NCI-H524 (cell line): Measurements from ENCODE around the gene AMH.

Source experiments
- DNase-seq, 2 experiments: peaks; one replicate each; lab custom pipeline; 2025; lab: John Stamatoyannopoulos, UW

The AMH gene

DNA sequence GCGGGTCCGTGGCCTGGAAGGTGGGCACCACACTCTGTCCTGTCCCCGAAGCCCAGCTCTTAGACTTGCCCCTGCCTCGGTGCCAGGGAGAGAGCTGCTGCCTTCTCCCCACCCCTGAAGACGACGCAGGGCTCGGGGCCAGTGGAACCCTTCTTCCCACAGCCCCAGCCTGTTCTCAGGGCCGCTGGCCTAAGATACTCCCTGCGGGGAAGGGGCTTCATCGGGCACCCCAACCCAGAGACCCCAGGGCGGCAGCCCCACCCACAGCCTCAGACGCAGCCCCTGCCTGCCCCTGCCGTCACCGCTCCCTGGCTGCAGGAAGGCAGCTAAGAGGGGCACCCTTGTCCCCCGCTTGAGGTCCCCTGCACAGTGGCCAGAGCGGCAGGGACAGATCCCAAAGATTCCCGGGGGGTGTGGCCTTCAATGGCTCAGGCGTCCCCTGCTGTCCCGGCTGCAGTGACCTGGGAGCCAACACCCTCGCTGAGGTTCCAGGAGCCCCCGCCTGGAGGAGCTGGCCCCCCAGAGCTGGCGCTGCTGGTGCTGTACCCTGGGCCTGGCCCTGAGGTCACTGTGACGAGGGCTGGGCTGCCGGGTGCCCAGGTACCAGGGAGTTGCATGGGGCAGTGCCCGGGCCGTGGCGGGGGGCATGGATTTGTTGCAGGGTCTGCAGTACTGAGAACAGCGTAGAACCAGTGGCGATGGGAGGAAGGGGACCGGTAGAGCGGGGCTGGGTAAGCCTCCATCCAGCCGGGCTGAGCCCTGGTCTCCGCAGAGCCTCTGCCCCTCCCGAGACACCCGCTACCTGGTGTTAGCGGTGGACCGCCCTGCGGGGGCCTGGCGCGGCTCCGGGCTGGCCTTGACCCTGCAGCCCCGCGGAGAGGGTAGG is 1.0 kb downstream of the AMH start:
- DNase-seq, result peak in 1 of 2 experiments; percentile 24

DNA sequence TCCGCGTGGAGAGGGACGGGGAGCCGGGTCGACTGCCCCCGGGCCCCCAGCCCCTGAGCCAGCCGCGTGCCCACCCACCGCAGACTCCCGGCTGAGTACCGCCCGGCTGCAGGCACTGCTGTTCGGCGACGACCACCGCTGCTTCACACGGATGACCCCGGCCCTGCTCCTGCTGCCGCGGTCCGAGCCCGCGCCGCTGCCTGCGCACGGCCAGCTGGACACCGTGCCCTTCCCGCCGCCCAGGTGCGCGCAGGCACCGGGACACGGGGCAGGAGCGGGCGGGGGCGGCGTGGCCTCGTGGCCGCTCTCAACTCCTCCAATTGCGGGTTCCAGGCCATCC is 1.6 kb downstream of the AMH start:
- DNase-seq, result no peak

DNA sequence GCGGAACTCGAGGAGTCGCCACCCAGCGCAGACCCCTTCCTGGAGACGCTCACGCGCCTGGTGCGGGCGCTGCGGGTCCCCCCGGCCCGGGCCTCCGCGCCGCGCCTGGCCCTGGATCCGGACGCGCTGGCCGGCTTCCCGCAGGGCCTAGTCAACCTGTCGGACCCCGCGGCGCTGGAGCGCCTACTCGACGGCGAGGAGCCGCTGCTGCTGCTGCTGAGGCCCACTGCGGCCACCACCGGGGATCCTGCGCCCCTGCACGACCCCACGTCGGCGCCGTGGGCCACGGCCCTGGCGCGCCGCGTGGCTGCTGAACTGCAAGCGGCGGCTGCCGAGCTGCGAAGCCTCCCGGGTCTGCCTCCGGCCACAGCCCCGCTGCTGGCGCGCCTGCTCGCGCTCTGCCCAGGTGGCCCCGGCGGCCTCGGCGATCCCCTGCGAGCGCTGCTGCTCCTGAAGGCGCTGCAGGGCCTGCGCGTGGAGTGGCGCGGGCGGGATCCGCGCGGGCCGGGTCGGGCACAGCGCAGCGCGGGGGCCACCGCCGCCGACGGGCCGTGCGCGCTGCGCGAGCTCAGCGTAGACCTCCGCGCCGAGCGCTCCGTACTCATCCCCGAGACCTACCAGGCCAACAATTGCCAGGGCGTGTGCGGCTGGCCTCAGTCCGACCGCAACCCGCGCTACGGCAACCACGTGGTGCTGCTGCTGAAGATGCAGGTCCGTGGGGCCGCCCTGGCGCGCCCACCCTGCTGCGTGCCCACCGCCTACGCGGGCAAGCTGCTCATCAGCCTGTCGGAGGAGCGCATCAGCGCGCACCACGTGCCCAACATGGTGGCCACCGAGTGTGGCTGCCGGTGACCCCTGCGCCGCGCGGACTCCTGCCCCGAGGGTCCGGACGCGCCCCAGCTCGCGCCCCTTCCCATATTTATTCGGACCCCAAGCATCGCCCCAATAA is 2.3 kb downstream of the AMH start:
- DNase-seq, result no peak

DNA sequence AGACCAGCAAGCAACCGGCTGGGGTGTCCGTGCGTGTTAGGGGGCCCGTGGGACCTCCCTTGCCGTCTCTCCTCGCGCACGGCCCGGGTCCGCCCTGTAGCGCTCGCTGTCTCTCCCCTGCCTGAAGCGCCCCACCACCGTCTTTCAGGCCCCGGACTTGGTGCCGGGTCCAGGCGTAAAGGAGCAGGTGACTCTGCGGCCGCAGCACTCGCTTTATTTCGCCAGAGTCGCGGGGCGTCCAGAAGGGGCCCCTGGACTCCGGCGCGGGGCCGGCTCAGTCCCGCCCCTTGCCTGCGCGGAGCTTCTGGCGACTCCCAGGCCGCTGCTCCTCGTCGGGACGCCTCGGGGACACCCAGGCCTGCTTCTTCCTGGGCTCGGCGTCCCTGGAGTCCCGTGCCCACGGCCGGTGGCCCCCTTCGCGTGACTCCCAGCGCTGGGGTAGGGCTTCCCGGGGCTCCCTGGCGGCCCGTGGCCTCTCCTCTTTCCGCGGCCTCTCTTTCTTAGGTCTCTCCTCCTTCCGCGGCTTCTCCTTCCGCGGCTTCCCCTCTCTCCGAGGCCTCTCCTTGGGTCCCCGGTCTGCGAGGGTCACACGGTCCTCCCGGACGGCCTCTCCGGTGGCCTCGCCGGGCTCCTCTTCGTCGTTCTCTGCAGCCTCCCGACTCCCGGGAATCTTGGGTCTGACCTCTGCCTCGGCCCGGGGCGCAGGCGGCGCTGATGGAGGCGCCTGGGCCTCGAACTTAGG is 3.1 kb downstream of the AMH start:
- DNase-seq, result no peak

DNA sequence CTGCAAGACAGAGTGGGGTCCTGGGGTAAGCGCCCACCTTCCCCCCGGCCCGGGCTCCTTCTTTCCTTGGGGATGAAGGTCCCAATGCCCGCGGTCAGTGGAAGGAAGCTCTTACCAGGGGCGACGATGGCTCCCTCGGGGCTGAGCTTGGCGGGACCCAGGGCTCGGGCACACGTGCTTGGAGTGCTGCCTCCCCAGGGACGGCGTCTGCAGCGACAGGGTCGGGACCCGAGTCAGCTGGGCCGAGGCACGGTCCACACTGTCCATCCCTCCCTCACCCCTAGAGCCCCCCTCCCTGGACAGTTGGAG is 3.6 kb downstream of the AMH start:
- DNase-seq, result no peak

DNA sequence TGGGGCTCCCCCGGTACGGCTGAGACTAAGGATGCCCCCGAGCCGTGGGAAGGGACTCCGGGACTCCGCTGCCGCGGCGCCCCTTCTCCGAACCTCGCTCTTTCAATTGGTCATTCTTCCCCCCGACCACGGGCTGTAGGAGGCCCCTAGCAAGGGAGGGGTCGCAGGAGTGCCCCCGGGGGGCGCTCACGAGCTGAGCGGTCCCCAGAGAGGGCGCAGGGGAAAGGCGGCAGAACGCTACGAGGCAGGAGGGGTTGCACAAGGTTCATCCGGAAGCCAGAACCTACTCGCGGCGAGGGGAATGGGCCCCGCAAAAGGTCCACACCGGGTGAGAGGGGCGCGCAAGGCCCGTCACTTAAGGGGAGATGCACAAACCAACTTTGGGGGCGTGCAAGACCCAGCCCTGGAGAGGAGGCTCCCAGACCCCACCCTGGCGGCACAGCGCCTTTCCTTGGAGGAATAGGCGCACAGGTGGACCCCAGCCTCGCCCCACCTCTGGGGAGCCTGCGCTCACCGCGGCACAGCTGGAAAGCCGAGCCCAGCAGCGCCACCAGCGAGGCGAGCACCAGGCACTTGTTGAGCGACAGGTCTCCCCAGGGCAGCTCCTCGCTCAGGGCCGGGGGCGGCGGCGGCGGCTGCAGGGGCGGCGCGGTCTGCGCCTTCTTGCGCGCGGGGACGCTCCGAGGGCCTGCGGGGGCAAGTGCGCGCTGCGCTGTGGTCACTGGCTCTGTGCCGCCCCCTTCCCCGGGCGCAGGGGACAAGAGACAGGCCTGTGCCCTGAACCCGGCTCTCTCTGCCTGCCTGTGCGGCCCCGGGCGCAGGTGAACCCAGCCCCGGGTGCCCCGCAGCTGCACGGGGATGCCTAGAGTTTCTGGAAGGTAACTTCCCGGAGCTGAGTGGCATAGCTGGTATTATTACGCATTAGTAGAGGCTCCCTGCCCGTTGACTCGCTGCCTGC is 4.3 kb downstream of the AMH start:
- peak in 1 of 2 experiments; percentile 36 for DNase-seq

DNA sequence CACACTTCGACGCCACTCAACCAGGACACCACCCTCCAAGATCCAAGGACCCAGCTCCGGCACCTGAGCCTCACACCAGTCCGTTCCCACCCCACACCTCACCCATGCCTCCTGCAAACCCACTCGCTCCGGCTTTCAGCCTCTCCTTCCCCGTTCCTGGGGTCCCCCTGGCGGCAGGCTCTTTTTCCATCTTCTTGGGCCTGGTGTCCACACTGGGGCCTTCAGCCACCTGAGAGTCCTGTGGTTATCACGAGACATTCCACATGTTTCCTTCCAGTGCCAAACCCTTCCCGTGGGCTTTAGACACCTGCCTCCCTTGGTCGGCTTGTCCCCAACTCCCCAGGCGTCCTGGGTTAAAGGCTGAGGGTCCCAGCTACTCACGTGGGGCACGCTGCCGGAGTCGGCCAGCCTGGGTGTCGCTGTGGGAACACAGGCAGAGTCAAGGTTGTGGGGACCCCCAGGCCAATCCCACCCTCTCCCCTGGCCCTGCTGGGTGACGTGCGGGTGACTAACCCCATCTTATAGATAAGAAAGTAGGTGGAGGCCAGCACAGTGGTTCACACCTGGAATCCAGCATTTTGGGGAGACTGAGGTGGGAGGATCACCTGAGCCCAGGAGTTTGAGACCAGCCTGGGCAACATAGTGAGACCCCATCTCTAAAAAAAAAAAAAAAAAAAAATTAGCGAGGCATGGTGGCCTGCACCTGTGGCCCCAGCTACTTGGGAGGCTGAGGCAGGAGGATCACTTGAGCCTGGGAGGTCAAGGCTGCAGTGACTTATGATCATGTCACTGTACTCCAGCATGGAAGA is 5.1 kb downstream of the AMH start:
- peak in 1 of 2 experiments; percentile 51 for DNase-seq

DNA sequence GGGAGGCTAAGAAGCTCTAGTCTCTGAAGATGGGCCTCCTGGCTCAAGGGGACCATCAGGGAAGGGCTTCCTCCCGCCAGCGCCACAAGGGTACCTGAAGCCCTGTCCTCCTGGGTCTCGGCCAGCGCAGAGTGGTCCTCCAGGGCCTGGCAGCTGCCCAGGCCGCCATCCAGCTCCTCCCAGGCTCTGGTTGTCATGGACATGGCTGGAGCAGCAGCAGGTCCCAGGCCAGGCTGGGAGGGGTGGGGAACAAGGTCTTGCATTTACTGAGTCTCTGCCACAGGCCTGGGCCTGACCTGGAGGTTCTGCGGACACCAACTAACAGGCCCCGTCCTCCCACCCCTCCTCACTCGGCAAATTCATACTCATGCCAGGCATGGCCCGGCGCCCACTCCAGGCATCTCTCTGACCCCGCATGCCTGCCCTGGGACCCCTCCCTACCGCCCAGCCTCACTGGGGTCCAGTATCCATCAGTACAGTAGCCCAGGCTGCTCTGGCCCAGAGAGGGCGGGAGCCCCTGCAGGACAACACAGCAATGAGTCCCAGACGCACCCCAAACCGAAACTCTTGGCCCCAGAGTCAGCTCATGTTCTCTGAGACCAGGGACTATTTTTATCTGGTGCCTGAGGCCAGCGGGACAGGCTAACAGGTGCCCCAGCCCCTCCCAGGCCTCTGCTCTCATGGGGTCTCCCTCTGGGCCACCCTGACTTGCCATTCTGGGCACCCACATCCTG is 6.2 kb downstream of the AMH start:
- no peak for DNase-seq

DNA sequence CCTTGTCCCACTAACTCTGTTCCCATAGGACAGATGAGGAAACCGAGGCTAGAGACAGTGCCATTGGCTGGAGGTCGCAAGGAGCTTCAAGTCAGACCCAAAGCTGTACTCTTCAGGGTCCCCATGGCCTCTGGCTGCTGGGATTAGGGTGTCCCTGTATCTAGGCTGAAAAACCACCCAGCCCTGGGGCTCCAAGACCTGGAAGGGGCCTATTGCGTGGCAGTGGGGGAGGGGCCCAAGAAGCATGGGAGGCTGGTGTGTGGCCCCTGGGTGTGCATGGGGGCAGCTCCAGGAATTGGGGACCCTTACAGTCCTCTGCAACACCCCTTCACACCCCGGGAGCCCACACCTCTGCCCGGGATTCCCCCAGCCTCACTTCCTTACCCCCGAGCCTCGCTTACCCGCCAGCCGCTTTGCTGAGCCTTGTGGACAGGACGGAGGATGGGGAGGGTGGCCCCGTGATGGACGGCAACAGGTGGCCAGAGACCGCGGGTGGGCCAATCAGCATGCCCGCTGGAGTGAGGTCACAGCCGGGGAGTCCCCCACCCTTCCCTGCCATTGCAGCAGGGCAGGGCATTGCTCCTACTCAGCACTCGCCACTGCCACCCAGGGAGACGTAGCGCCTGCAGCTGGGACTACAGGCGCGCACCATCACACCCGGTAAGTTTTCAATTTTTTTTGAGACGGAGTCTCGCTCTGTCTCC is 7.0 kb downstream of the AMH start, which contains the start of gene JSRP1:
Gene JSRP1 (minus strand): TSS at position 436 of the 704 bp plus-strand sequence. CDS start 1,103 bp downstream, outside the sequence.
- peak; percentile 82 to 88 for DNase-seq

DNA sequence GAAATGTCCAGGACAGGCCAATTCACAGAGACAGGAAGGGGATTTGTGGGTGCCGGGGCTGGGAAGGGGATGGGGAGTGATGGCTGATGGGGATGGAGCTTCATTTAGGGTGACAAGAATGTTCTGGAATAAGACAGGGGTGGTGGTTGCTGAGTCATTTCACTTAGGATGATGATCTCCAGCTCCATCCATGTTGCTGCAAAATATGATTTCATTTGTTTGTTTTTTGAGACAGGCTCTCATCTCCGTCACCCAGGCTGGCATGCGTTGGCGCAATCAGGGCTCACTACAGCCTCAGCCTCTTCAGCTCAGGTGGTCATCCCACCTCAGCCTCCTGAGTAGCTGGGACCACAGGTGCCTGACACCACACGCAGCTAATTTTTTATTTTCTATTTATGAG is 10.2 kb downstream of the AMH start:
- DNase-seq, result no peak

DNA sequence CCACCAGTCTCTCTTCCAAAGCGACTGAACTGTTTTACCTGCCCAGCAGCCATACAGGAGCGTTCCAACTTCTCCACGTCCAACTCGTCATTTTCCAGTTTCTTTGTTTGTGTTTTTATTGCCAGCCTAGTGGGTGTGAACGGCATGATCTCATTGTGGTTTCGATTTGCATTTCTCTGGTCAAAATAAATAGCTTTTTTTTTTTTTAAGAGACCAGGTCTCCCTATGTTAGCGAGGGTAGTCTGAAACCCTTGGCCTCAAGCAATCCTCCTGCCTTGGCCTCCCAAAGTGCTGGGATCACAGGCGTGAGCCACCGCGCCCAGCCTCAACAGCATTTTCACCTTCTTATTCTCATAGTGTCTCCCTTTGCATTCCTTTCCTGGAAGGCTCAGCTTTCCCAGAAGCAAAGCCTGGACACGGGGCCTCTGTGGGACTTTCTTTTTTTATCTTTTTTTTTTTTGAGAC is 11.2 kb downstream of the AMH start:
- no peak for DNase-seq

DNA sequence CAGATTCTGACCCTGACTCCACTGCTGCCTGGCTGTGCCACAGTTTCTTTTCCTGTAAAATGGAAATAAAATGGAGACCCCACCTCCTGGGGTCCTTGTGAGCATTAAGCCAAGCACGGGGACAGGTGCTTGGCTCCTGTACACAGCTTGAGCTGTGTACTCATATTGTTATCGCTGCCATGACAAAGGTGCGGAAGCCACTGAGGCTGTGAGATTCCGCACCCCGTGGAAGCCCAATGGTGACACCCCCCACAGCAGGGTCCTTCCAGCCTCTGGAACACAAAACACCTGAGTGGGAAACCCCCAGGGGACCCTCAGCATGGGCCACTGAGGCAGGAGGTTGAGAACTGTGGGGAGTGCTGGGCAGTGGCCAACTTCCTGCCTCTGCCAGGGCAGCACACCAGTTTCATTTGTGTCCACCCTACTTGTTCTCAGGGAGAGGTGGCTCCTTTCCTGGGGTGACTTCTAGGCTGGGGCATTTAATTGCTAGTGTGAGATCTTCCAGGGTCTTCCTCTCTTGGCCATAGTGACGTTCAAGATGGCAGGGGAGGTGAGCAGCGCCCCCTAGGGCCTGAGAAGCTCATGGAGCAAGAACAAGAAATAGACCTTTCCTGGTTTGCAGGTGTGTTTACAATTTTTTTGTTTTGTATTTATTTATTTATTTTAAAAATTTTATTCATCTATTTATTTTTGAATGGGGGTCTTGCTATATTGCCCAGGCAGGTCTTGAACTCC is 12.5 kb downstream of the AMH start:
- DNase-seq, result peak in 1 of 2 experiments; percentile 31

DNA sequence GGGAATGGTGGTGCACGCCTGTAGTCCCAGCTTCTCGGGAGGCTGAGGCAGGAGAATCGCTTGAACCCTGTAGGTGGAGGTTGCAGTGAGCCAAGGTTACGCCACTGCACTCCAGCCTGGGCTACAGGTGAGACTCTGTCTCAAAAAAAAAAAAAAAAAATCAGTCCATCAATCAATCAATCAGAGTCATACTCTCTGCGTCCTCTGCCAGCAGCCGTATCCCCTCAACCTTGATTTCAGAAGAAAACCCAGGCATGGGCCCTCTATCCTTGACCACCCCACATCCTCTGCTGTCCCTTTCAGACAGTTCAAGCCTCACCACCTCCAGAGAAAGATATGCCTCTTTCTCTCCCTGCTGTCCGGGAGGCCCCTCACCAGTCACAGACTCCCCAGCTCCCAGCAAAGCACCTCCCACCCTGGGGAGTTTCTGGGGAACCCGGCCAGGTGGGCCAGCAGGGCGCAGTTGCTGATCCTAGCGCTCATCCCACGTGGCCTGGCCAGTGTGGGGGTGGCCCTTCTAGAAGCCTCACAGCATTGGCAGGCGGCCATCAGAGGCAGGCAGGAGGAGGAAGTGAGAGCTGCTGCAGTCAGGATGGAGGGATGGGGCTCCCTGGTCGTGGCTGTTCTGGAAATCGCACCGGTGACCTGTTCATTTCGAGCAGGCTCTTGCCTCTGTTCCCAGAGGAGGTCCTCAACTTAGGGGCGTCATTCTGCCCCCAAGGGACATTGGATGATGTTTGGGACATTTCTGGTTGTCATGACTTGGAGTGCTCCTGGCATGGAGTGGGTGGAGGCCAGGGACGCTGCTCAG is 17.3 kb downstream of the AMH start:
- no peak for DNase-seq

DNA sequence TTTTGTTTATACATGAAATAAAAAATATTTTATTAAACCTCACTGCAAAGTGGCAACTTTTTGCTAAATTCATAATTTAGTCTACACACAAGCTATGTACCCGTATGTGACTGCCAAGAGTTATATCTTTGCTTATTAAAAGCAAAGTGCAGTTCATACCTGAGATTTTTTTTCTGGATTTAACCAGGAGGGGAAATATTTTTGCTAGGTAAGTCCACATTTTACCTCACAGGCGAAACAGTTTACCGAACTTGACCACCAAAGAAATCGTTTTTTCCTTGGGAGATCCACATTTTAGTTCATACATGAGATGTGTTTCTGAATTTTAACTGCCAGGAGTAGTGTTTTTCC is 19.3 kb downstream of the AMH start:
- DNase-seq, result no peak

DNA sequence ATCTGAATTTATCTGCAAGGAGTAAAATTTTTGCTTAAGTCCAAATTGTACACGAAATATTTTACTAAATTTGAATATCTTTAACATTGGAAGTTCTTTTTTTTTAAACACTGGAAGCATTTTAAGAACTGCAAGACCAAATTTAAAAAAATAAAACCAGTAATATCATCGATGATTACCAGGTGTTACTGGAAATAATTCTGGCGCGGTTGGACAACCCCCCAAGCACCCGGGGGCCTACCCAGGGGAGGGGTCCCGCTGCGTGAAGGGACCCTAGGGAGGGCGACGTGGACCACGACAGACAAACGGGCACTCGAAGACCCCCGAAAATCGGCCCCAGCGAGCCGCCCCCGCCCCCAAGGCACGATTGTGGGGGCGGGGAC is 19.7 kb downstream of the AMH start:
- no peak for DNase-seq

DNA sequence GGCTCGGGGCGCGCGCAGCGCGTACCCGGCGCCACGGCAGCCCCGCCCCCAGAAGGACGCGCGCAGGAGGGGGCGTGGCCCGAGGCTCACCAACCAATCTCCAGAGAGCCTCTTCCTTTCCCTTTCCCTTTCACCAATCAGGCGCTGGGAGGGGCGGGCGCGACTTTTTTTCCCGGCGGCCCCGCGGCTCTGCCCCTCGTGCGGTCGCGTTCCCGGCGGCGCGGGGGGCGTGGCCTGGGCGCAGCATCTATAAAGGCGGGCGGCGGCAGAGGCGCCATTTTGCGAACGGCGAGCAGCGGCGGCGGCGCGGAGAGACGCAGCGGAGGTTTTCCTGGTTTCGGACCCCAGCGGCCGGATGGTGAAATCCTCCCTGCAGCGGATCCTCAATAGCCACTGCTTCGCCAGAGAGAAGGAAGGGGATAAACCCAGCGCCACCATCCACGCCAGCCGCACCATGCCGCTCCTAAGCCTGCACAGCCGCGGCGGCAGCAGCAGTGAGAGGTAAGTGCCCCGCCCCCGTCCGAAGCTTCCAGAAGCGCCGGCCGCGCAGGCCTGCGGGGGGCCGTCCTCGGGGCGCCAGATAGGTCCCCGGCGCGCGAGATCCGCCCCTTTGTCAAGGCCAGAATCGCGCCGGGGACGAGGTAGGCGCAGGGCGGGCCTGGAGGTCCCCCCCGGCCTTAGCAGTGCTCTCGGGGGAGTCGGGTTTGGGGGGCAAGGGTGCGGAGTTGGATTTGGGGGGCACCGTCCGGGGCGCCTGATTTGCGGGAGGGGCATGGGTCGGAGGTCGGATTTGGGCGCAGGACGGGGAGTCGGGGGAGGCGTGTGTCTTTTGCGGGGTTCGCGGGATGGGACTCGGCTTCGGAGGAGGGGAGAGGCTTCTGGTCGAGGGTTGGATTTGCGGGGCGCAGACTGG is 20.4 kb downstream of the AMH start:
- DNase-seq, result peak; percentile 94 to 97

DNA sequence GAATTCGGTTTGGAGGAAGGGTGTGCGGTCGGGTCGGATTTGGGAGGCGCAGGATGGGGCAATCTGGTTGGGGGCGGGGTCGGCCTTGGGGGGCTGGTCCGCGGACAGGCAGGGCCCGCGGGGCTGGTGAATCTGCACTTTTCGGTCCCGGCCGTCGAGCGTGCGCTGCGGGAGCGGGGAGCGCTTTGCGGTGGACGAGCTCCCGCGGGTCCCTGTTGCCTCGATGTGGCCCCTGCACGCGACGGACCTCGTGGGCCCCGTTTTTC is 21.0 kb downstream of the AMH start:
- no peak for DNase-seq
